NCI-H2107 treated with DMSO at 0.1 percent for 48 hours (cell line): ENCODE measurements around the gene CALD1.

Source experiments
- DNase-seq: peaks from one replicate; lab custom pipeline; 2025; ENCODE audit not compliant: unreplicated experiment; lab: John Stamatoyannopoulos, UW

Gene CALD1

GRCh38 chr7:134891696-134892678 is 112.6 kb downstream of the CALD1 start:
- no peak for DNase-seq

DNA sequence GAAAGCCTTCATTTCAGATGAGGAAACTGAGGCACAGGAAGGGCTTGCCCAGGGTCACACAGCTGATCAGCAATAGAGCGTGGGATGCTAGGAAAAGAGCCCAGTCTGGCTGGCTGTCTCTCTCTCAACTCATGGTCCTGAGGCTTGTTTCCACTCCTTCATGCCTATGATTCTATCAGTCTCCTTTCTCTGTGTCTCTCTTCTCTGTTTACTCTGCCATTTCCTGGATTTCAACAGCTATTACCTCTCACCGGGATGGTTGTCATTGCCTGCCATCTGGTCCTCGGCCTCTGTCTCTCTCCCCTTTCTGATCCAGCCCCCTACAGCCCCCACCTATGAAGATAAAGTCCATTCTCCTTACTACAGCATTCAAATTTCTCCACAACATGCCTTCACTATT is 113.5 kb downstream of the CALD1 start:
- DNase-seq: no peak

GRCh38 chr7:134893920-134894319 is 114.5 kb downstream of the CALD1 start:
- no peak for DNase-seq

DNA sequence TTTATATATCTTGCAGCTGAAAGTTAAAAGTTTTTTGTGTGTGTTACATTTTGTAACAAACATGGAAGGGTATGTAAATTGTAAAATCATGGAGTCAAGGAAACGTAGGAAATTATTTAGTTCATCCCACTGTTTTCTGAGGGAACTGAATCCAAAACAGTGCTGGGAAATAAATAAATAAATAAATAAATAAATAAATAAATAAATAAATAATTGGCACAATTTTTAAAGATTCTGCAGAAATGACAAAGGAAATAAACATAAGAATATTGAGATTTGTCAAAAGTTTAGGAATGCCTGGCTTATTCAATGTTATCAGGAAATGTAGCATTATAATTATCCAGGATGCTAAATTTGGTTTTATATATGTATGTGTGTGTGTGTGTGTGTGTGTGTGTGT is 115.5 kb downstream of the CALD1 start:
- DNase-seq: no peak

GRCh38 chr7:134896073-134896472 is 116.6 kb downstream of the CALD1 start:
- no peak for DNase-seq

- no peak for DNase-seq
Measured at GRCh38 chr7:134897936-134898335, 118.5 kb downstream of the CALD1 start.

- no peak for DNase-seq
Measured at GRCh38 chr7:134899729-134900128, 120.3 kb downstream of the CALD1 start.

DNA sequence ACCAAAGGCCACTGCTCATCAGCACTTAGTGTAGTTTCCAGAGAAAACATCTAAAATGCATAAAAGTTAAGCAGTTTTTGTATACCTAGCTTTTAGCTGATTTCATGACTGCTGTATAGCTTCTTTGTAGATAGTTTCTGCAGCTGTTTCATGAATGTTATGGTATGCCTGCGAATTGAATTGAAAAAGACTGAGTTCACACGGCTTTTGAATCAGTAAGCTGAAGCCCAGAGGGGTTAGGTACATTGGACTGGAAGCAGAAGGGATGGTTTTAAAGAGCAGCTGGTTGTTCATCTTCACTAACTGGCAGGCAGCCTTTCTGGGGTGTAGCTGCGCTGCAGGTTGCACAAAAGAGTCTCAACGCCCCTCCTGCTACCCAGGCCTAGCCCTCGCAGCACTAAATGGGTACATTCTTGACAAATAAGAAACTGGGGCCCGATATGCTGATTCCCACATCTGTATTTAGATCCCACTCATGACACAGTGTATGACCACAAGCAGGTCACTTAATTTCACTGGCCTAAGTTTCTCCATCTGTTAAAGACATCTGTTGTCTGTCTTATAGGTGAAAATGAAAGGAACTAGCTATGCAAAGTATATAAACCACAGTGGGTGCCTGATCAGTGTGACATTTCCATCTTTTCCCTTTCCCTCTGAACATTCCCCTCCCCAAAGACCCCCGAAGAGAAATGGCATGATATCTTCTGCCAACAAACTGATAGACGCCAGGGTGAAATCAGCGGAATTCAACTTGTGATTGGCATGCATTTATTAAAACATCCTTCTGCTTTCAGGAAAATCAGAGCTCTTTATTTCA is 120.9 kb downstream of the CALD1 start:
- DNase-seq: no peak

DNA sequence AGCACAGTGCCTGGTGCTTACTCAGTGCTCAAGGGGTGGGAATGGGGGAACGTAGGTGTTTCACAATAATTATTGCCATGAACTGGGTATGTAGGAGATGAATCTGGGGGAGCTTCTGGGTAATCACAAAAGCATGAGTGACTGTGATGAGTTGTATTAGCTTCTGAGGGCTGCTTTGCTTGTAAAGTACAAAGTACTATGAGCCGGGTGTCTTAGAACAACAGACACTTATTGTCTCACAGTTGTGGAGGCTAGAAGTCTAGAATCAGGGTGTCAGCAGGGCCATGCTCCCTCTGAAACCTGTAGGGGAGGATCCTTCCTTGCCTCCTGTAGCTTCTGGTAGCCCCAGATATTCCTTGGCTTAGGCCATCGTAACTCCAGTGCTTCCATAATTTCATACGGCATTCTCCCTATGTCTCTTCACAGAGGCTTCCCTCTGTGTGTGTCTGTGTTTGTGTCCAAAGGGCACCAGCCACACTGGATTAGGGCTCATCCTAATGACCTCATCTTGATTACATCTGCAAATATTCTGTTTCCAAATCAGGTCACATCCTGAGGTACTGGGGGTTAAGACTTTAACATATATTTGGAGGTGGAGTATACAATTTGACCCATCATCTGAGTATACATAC is 122.1 kb downstream of the CALD1 start:
- DNase-seq: no peak

DNA sequence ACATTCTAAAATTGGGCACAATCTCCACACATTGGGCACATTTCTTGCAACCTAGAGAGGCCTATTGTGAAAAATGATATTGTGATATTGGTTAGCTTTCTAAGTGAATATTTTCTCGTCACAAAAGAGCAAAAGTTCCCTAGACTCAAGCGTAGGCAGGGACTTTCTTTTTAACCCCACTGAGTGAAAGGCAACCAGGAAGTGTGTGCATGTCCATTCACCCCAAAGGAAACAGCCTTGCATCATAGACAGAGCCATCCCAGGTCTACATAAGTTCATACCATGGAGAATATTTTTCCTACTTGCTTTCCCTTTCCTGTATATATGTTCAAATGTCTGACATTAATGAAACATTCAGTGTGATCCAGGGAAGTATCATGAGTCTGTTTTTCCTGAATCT is 122.6 kb downstream of the CALD1 start:
- no peak for DNase-seq

DNA sequence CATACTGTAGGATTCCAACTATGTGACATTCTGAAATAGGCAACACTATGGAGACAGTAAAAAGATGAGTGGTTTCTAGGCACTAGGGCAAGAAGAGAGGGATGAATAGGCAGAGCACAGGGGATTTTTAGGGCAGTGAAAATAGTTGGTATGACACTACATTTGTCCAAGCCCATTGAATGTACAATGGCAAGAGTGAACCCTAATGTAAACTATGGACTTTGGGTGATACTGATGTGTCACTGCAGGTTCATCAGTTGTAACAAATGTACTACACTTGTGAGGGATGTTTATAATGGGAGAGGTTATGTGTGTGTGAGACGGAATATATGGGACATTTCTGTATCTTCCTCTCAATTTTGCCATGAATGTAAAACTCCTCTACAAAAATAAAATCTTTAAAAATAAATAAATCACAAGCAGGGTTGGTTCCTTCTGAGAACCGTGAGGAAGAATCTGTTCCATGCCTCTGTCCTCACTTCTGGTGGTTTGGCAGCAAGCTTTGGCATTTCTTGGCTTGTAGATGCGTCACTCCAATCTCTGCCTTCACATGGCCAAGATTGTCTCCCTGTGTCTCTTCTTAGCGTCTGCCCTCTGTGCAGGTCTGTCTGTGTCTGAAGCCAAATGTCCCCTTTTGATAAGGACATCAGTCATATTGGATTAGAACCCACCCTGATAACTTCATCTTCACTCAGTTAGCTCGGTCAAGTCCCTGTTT is 123.8 kb downstream of the CALD1 start:
- no peak for DNase-seq

DNA sequence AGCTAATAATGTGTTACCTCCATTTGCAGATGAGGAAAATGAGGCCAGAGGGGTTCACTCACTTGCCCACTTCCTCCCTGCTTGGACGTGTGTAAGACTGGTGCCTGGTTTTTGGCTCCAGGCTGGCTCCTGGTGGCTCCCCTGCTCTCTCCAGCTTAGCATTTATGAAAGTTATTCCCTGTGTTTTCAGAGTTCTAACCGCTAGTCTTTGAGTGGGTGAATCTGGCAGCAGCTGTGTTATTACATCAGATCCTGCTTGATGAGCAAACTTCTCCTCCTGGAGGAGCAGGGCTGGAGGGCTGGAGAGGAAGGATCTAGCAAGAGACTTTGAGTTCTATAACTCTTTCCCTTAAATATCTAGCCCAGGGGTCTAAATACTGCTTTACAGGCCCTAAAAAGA is 125.9 kb downstream of the CALD1 start:
- DNase-seq: no peak

GRCh38 chr7:134907000-134907399 is 127.6 kb downstream of the CALD1 start:
- no peak for DNase-seq

DNA sequence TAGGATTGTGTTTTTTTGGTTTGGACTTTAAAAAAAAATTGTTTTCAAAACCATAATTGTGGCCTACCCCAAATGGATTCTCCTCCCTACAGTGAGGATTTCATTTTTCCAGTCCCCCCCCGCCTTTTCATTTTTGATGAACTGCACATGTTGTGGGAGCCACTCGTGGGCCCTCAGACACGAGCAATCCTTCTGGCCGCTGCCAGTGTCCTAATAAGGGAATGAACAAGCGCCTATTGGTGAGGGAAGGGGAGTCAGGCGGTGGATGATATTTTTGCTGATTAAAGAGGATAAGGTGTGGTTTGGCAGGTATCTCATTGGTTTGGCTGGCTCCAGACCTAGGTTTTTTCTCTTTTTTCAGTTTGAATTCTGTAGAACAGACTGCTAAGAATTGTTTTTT is 128.2 kb downstream of the CALD1 start:
- DNase-seq: no peak

- DNase-seq: no peak
Measured at GRCh38 chr7:134908289-134908688, 128.9 kb downstream of the CALD1 start.

DNA sequence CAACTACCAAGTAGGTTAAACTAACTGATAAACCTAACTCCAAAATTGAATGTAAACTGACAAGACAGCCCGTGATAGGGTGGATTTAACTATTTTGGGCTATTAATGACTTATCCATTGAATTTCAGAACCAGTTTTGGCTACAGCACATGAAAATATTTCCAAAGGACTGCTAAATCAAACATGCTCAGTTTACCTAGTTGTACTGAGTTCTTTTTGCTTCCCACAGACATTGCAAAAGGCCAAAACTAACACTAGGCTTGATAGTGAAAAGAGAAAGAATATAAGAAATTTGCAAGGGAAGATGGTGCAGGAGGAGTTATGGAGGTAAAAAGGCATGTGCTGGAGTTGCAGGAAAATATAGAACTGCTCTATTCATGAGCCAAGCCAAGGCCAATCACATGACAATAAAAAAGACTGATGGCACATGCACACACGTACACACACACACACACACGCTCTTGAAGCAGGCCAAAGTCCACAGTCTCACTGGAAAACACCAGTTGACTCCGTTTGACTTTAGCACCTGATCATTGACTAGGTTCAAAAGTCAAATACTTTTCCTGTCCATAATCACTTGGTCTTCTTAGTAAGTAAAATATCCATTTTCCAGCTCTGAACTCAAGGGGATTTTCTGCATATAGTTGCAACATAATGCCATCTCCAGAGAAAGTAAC is 130.9 kb downstream of the CALD1 start:
- DNase-seq: no peak

DNA sequence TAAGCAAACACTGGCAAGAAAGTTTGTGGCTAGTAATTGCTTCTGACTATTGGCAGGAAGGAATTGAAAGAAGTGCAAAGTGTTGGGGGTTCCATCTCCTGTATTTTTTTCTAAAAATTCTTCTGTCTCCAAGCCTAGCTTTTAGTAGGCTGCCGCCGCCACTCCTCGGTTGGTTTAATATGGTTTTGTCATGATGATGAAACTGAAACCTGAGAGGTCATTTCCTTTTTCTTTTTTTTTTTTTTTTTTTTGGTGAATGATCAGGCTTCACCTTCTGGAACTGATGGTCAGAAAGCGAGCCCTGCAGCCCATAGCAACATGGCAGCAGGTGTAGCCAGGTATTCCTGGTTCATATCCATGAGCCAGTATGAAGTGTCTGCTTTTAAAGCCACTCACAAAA is 131.5 kb downstream of the CALD1 start:
- no peak for DNase-seq

DNA sequence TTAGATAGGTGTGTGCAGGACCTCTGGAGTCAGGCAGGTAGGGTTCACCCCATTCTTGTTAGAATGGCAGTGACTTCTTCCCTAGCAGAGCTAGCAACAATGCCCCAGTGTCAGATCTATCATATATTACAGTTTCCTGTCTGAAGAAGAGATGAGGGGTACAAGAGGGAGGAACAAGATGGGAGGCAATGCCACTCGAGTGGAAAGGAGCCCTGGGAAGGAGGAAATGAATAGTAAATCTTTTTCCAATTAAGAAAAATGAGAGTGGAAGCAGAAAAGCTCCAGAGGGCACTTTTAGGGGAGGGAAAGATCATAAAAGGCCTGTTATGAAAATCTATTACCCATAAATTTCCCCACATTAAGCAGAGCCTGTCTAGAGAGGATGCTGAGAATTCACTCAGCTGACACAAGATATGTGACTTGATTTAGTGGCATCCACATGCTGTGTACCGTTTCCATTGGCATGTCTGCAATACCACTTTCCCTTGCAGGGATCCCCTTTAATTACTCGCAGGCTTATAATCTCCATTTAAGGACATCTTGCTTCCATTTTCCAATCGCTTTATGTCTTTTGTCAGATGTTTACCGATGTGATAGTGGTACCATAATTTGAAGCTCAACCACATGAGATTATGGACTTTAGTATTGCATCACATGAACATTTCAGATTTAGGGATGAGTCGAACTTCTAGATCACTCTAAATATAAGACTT is 136.9 kb downstream of the CALD1 start:
- no peak for DNase-seq

GRCh38 chr7:134919240-134919641 is 139.8 kb downstream of the CALD1 start:
- no peak for DNase-seq
